B cell (primary cell): ENCODE measurements around the gene KLHL30. TPM values are rescaled to one million over a fixed set of nuclear protein-coding genes. Genes with fewer than 3 reads are reported as not detected.

Source experiments
- ATAC-seq: fragments of 200-7000 bp; cut with Tn5 transposase; one replicate; pipeline ENCODE4 v1.10.0; 2021; ENCODE audit warnings: low read depth, mild to moderate bottlenecking, moderate number of reproducible peaks, moderate library complexity
- CTCF ChIA-PET: fragments of 350-600 bp; sonication (Branson Sonifier 250); formaldehyde crosslinking; loops from one replicate; lab custom pipeline; 2021; ENCODE audit warnings: antibody characterized with exemption, inconsistent platforms; lab: Charles Lee
- POLR2A ChIA-PET: fragments of 350-600 bp; sonication (Branson Sonifier 250); formaldehyde crosslinking; loops from one replicate; lab custom pipeline; 2021; ENCODE audit warnings: antibody characterized with exemption; lab: Charles Lee
- DNase-seq: peaks from one replicate; pipeline ENCODE4 v3.0.0; 2013
- H2AFZ ChIP-seq: 2 replicates; pipeline ENCODE4 v1.6.1; 2012; ENCODE audit warnings: mild to moderate bottlenecking, low read depth, low read length; ENCODE audit not compliant: insufficient read depth, poor library complexity, severe bottlenecking
- H3K27ac ChIP-seq, 2 donors: 1 replicate in 1 of 2; 2 replicates in 1 of 2; pipeline ENCODE4 v1.5.1; 2012 to 2013; ENCODE audit warnings: low read length in 2 of 2, mild to moderate bottlenecking in 2 of 2, moderate library complexity in 1 of 2
- H3K27me3 ChIP-seq, 4 experiments: fragments of 200-600 bp in 1 of 4; sonication (generic) in 1 of 4; replicated peaks in 1 of 4; 1 replicate in 2 of 4; 2 replicates in 2 of 4; pipeline versions ENCODE4 v1.6.1 to v1.7.0; 2013 to 2016; ENCODE audit warnings: low read length in 3 of 4, mild to moderate bottlenecking in 2 of 4, mixed read lengths in 1 of 4, moderate library complexity in 1 of 4; ENCODE audit not compliant: insufficient read depth in 4 of 4, control insufficient read depth in 3 of 4; ENCODE audit errors: control extremely low read depth in 1 of 4
- H3K36me3 ChIP-seq, 2 experiments: replicated peaks in 1 of 2; 1 replicate in 1 of 2; 2 replicates in 1 of 2; pipeline versions ENCODE4 v1.6.1 to v1.7.1; 2013; ENCODE audit warnings: low read length in 1 of 2; ENCODE audit not compliant: insufficient read depth in 2 of 2, control insufficient read depth in 1 of 2; ENCODE audit errors: control extremely low read depth in 1 of 2, extremely low read depth in 1 of 2
- H3K4me1 ChIP-seq, 2 donors: fragments of 200-600 bp in 1 of 2; sonication (generic) in 1 of 2; 1 replicate in 1 of 2; 2 replicates in 1 of 2; pipeline versions ENCODE4 v1.5.1 to v1.6.1; 2013 to 2017; ENCODE audit warnings: low read length in 2 of 2; ENCODE audit not compliant: control insufficient read depth in 2 of 2, insufficient read depth in 2 of 2
- H3K4me2 ChIP-seq: replicated peaks from 2 replicates; pipeline ENCODE3; 2012; ENCODE audit warnings: mild to moderate bottlenecking, low read depth, low read length; ENCODE audit not compliant: poor library complexity, severe bottlenecking
- H3K4me3 ChIP-seq, 5 experiments: fragments of 200-600 bp in 1 of 5; sonication (generic) in 1 of 5; 1 replicate in 3 of 5; 2 replicates in 2 of 5; pipeline versions ENCODE4 v1.5.1 to v1.7.0; 2011 to 2016; ENCODE audit warnings: low read length in 4 of 5, mild to moderate bottlenecking in 4 of 5, low read depth in 2 of 5, control low read depth in 1 of 5, moderate library complexity in 1 of 5; ENCODE audit not compliant: insufficient read depth in 1 of 5; ENCODE audit errors: control extremely low read depth in 1 of 5, extremely low read depth in 1 of 5
- H3K79me2 ChIP-seq: fragments of 200-600 bp; sonication (generic); one replicate; pipeline ENCODE4 v1.6.0; 2016; ENCODE audit warnings: low read length; ENCODE audit not compliant: control insufficient read depth, insufficient read depth
- H3K9ac ChIP-seq: fragments of 200-600 bp; sonication (generic); 2 replicates; pipeline ENCODE4 v1.6.1; 2017; ENCODE audit warnings: mild to moderate bottlenecking, low read length, moderate library complexity
- H3K9me3 ChIP-seq, 3 donors: one replicate each; pipeline versions ENCODE4 v1.6.1 to v1.7.1; 2013; ENCODE audit warnings: low read length in 2 of 3; ENCODE audit not compliant: control insufficient read depth in 2 of 3, insufficient read depth in 1 of 3; ENCODE audit errors: control extremely low read depth in 1 of 3
- H4K20me1 ChIP-seq: 2 replicates; pipeline ENCODE4 v1.6.0; 2012; ENCODE audit warnings: mild to moderate bottlenecking, low read length; ENCODE audit not compliant: insufficient read depth, control insufficient read depth, poor library complexity, severe bottlenecking
- H3K27ac Mint-ChIP-seq: one replicate; pipeline ENCODE4 v1.8.0; 2021; ENCODE audit warnings: mixed read lengths
- H3K27me3 Mint-ChIP-seq: one replicate; pipeline ENCODE4 v1.8.0; 2021; ENCODE audit warnings: mixed read lengths
- H3K4me1 Mint-ChIP-seq: one replicate; pipeline ENCODE4 v1.8.0; 2021; ENCODE audit warnings: mixed read lengths
- H3K4me3 Mint-ChIP-seq: one replicate; pipeline ENCODE4 v1.8.0; 2021; ENCODE audit warnings: mixed read lengths
- H3K9me3 Mint-ChIP-seq: one replicate; pipeline ENCODE4 v1.8.0; 2022; ENCODE audit warnings: mixed read lengths; ENCODE audit not compliant: insufficient read depth
- CTCF ChIP-seq: fragments of 200-600 bp; IDR thresholded peaks from one replicate; pipeline ENCODE4 v1.8.0; 2022; ENCODE audit warnings: antibody characterized with exemption, mild to moderate bottlenecking
- EZH2 ChIP-seq: IDR thresholded peaks from 2 replicates; pipeline ENCODE4 v1.6.1; 2012; ENCODE audit warnings: borderline replicate concordance, low read depth, mild to moderate bottlenecking, moderate library complexity, low read length; ENCODE audit not compliant: insufficient read depth, poor library complexity, severe bottlenecking
- WGBS: methylation state at CpG from one replicate; pipeline ENCODE4 v1.1.5; 2013; ENCODE audit warnings: missing lambda C conversion rate; ENCODE audit not compliant: insufficient coverage; 5-methylcytosine and 5-hydroxymethylcytosine counted together
- intact Hi-C: fragments of 100-400 bp; cut with micrococcal nuclease; formaldehyde crosslinking; loops from one replicate; pipeline ENCODE4 v1.10.0; 2022
- polyA plus RNA-seq: library from polyadenylated mRNA; depleted of rRNA; stranded (reverse); fragments of >200 nt; gene quantifications from 2 replicates; pipeline ENCODE4 v1.2.3, GENCODE V29; 2012
- total RNA-seq, 2 donors: library from RNA; stranded (reverse); fragments of 120-200 nt in 1 of 2; gene quantifications; 1 replicate in 1 of 2; 2 replicates in 1 of 2; pipeline versions ENCODE4 v1.2.3 to v1.2.4, GENCODE V29; 2013 to 2022

The KLHL30 gene
- total and polyA plus RNA-seq, 2 donors (not counting 1 experiment from before 2014, with no cell fraction given) = not detected

DNA sequence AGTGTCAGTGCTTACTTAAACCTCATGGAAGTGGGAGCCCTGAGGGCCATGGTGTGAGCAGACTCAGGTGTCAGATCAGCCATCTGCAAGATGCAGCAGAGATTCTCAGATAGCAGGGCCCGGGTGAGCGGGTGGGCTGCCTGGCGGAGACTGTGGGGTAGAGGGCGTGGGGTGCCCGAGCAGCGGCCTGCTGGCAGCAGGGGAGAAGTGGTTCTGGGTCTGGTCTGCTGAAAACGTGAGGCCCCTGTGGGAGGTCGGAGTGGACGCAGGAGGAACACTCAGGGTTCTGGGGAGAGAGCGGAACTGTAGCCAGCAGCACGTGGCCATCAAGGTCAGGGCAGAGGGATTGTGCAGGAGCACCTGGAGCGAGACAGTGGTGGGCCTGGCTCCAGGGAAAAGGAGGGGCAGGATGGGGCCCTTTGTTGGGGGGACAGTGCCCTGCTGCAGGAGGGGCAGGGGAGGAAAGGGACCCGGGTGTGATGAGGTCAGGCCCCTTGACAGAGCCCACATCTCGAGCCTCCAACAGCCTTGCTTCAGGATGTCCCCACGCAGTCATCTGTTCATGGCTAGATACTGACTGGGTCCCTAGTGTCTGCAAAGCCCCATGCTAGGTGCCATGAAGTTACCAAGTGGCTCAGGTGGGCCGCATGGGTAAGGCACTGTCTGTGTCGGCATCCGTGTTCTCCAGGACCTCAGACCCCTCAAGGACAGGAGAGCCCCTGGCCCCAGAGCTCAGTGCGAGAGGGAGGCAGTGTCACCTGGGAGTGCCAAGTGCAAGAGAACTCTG is 41.1 kb upstream of the KLHL30 start:
- H2AFZ ChIP-seq = no peak overlapping the region
- no peak for TF ChIP-seq EZH2
- no peak for TF ChIP-seq CTCF
- H3K36me3 ChIP-seq = no peaks in the 10 kb centered on the region
- no peak overlapping the region for H3K27ac Mint-ChIP-seq
- no peak overlapping the region for H3K4me2 ChIP-seq
- H4K20me1 ChIP-seq = no peaks in the 10 kb centered on the region
- ChIA-PET POLR2A (interaction anchor here (1.4 kb wide), 1 partner anchor 12 kb away, joined by 4 read pairs; no protein-coding TSS in a partner anchor), CTCF (no interaction called here)
- 94% methylated on average over 19 of the region's 19 CpGs for WGBS
- H3K27me3 ChIP-seq = no peaks in the 10 kb centered on the region
- no peak overlapping the region for H3K4me3 ChIP-seq
- peaks cover 18% of the 10 kb centered on the region for H3K4me1 Mint-ChIP-seq
- ATAC-seq (no peak), DNase-seq (no peak)
- H3K9me3 Mint-ChIP-seq = no peaks in the 10 kb centered on the region
- H3K9ac ChIP-seq = no peak overlapping the region
- H3K27me3 Mint-ChIP-seq = no peaks in the 10 kb centered on the region
- H3K27ac ChIP-seq = no peak overlapping the region
- no peaks in the 10 kb centered on the region for H3K9me3 ChIP-seq
- no peak overlapping the region for H3K4me3 Mint-ChIP-seq
- no peaks in the 10 kb centered on the region for H3K79me2 ChIP-seq
- peaks cover 15 to 22% of the 10 kb centered on the region in 2 donors for H3K4me1 ChIP-seq
- intact Hi-C loops = no loop called here
